Fibroblast of skin of back (primary cell): ENCODE results near the gene MCCC1. TPM values are rescaled to one million over a fixed set of nuclear protein-coding genes. Genes with fewer than 3 reads are reported as not detected.
"Not testable (repeated sequence)": the region's sequence is repeated elsewhere in the genome, so short reads cannot be mapped to it uniquely, and the experiment has no call there.

Experiments
- DNase-seq: peaks from one replicate; pipeline ENCODE4 v3.0.0-alpha.2; 2013
- polyA plus RNA-seq, 2 experiments: library from polyadenylated mRNA; unstranded; fragments of 120-200 nt; gene quantifications; one replicate each; pipeline ENCODE4 v1.2.1, GENCODE V29; 2013; ENCODE audit not compliant: insufficient read length in 2 of 2

Gene MCCC1
- 10.6 TPM for polyA plus RNA-seq (2013, experiment 1 of 2; ENCODE audit: insufficient read length)
- polyA plus RNA-seq (2013, experiment 2 of 2; ENCODE audit: insufficient read length), result 10.6 TPM

DNA sequence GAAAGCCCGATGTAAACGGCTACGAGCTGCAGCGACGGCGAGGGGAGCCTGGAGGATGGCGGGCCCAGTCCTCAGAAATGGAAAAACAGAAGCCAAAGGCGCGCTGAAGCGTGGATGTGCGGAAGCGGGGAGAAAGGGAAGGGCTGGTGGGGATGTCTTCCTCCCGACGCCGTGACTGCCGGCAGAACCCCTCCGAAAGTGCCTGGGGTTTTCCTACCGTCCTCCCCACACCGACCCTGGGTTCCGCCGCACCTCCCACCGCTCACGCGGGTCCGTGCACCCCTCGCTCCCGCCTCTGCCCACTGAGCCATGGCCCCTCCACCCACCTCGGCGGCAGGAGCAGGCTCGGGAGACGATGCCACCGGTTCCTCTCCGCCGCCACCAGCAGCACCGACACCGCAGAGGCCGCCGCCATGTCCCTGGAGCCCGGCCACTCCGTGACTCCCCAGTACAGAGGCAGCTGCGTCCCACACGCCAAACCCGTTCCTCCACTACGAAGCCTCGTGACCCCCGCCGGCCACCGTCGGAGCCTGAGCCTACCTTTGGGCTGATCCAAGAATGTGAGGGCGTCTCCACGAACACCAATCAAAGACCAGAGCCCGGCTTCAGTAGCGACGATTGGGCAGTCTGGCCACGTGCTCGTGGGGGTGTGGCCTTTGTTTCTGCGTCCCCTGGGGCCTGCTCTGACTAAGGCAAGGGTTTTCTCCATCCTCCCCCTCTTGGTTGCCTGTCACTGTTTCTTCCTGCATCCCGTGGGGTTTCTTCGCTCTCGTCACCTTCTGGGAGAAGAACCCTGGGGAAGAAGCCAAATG lies at the start of gene MCCC1:
TSS of gene MCCC1 (minus strand) at position 471 of the 812 bp plus-strand sequence. CDS start at position 415, 56 bp downstream.
- peak; percentile 99 for DNase-seq

GRCh38 chr3:183148056-183148455 lies 48.8 kb upstream of the MCCC1 start:
- DNase-seq, result no peak

- DNase-seq, result no peak
Observed at GRCh38 chr3:183144363-183144762, 45.1 kb upstream of the MCCC1 start.

DNA sequence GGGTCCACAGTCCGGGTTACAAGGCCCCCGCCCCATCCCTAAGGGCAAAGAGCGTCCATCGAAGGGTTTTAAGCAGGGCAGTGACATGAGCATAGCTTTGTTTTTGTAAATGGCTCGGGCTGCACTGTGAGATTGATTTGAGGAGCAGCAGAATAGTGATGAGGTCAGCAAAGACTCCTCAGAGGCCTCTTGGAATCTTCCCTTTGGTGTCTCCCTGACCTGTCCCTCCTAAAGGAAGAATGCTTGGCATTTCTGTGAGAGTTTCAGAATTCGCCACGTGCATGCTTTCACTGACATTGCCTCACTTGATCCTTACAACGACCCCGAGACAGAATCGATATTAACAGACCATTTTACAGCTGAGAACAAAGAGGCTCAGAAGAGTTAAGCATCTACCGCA lies 42.9 kb upstream of the MCCC1 start:
- no peak for DNase-seq

DNA sequence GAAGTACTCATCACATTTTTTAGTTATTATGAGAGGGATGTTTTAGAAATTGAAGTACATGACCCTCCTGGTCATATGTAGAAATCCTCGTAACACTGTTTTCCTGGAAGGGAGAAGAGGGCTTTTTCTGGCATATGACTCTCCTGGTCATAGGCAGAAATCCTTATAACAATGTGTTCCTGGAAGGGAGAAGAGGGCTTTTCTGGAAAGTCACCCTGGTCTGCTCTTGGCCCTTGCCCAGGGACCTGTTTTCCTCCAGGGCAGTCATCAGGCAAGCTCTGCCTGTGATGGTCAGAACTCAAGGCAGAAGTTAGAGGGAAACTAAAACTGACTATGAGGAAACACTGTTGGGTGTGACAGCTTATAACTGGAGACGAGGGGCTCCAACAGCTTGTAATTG lies 35.5 kb upstream of the MCCC1 start:
- no peak for DNase-seq

DNA sequence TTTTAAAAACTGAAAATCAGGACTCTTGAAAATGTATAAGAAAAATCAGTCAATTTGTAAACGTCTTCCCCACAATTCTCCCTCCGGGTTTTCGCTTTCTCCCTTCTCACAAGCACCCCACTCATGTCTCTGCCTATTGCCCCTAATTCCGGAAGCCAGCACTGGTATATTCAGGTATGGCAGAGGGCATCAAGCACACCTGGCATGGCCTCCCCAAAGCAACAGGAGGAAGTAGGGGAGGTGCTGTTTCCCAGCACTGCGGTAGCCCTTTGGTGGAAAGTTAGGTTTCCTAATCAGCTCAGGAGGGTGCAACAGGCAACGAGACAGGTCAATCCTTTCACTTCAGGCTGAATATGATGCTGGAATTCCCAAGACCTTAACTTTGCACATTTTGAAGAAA lies 33.1 kb upstream of the MCCC1 start:
- DNase-seq, result no peak

GRCh38 chr3:183131735-183132134 lies 32.4 kb upstream of the MCCC1 start:
- peak; percentile 57 for DNase-seq

DNA sequence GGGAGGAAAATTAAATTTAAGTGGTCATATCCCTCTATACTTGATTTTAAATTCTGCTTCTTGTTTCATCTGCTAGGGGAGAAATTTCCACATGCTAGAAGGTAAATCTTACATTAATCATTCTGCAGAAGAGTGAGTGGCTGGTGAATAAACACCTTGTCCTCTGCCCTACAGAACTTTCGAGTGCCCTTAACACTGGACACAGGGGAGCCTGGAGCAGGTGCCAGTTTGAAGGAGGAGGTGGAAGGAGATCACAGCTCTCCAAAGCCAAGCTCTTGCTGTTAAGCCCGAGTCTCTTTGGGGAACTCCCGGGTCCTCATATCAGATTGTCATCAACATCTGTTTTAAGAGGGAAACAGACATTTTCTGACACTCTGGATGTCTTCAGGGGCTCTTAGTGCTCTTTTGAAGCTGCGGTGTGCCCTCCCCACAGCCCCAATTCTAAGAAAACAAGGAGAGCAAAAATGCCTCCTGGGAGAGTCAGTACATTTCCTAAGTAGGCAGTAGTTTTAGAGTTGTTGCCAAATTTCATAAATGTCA lies 32.0 kb upstream of the MCCC1 start:
- DNase-seq, result no peak

- DNase-seq, result no peak
Observed at GRCh38 chr3:183129243-183129642, 29.9 kb upstream of the MCCC1 start.

DNA sequence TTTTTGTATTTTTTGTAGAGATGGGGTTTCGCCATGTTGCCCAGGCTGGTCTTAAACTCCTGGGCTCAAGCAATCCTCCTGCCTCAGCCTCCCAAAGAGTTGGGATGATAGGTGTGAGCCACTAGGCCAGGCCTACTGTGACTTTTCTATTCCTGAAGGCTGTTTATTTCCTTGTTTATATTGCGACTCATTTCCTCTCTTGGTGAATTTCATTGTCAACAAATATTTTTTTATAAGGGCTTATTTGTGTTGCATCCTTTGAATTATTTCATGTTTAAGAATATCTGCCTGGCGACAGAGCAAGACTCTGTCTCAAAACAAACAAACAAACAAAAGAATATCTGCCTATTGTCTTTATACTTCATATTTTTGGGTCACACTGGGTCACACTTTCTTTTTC lies 29.4 kb upstream of the MCCC1 start:
- no peak for DNase-seq

DNA sequence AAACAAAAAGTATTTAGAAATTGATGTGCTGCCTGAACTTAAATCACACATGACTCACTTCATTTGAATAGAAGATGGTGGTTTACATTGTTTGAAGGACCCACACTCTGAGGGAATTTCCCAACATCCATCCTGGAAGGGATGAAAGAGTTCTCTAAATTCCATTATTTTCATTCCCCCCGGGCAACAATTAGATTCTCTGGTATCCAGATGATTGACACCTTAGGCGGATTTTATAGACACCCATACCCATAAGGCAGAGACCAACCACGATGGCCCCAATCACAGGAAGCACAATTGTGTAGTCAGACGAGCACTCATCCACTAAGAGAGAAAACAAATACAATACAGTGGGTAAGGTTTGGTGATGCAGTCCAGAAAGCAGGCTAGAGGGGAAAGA lies 24.6 kb upstream of the MCCC1 start:
- peak; percentile 8 for DNase-seq

- peak; percentile 75 for DNase-seq
Observed at GRCh38 chr3:183122257-183122932, 23.1 kb upstream of the MCCC1 start.

- DNase-seq, result no peak
Observed at GRCh38 chr3:183120538-183121215, 21.4 kb upstream of the MCCC1 start.

- DNase-seq, result no peak
Observed at GRCh38 chr3:183117056-183117455, 17.8 kb upstream of the MCCC1 start.

GRCh38 chr3:183116025-183116614 lies 16.8 kb upstream of the MCCC1 start:
- no peak for DNase-seq

DNA sequence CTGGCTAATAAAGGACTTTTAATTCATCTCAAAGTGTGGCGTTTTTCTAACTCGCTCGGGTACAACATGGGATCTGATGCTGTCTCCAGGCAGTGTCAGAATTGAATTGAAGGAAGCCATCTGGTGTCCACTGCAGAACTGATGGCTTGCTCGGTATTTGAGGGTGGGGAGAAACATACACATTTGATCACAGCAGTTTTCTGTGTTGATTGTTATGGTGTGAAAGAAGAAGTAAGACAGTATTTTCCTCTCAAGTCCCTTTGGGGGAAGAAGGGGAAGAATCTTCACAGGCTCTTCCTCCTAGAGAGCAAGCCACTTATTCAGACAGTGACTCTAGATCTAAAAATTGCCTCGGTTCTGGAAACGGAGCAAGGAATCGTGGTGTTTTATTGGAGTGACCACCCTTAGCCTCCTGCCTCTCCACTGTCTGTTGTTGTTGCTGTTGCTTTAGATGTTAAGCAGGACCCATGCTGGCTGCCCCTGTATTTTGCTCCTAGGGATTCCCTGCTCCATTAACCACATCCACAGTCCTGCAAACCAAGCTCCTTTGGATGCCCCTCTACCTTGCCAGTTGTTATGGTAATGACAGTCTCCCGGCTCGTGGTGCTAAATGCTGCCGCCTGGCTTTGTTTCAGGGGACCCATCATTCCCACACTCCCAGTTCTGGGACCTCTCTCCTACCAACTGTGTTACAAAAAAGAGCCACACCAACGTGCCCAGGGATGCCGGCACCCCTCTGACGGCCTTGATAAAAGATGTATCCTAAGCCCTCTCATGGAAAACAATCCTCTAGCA lies 15.3 kb upstream of the MCCC1 start:
- DNase-seq, result no peak

GRCh38 chr3:183109847-183110246 lies 10.6 kb upstream of the MCCC1 start:
- not testable (repeated sequence) for DNase-seq

DNA sequence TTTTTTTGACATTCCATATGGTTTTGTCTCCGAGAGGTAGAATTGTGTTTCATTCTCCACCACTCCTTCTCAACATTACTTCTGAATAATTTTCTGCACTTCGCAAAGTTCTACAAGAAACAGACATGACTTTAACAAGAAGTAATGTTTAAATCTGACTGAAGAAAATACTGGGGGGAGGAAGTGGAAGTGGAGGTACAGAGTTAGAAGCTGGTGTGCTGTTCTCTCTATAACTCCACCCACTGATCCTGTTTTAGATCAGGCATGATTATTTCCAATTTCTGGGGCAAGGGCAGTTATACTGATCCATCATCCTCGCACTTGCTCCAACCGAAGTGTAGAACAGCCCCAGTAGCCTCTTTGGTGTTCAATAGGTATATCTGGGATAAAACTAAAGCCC lies 9.2 kb upstream of the MCCC1 start:
- DNase-seq, result no peak

DNA sequence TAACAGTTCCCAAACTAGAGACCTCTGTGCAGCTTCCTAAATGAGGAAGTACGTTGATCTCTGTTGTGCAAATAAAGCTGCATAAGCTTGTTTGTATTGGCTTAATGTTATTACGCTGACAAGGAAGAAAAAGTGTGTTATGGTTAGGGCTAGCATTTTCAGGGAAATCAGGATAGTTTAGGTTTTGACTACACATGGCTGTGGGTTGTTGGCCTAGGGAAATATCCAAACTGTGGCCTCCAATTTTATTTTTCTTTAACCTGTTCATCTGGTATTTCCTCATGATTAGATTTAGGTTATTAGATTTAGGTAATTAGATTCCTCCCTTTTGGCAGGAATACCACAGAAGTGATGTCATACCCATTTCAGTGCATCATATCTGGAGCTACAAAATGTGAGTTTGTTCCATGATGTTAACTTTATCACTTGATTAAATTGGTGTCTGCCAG lies 8.7 kb upstream of the MCCC1 start:
- DNase-seq, result no peak

GRCh38 chr3:183107372-183107771 lies 8.1 kb upstream of the MCCC1 start:
- DNase-seq, result not testable (repeated sequence)

- no peak for DNase-seq
Observed at GRCh38 chr3:183106635-183107034, 7.3 kb upstream of the MCCC1 start.

GRCh38 chr3:183103950-183104349 lies 4.7 kb upstream of the MCCC1 start:
- not testable (repeated sequence) for DNase-seq
